Dendritic cell treated with granulocyte-macrophage colony-stimulating factor and Interleukin-4, amounts not matched to agents 40 ng/mL and 50 ng/mL, for 4 days (primary cell): ENCODE measurements around the gene NUP62.
A peak's percentile ranks its signal among the peaks of the same experiment; 100 is the strongest.

Experiments
- H3K27ac Mint-ChIP-seq: one replicate; pipeline ENCODE4 v1.8.0; 2022; ENCODE audit warnings: mild to moderate bottlenecking, mixed read lengths
- H3K27me3 Mint-ChIP-seq: one replicate; pipeline ENCODE4 v1.8.0; 2022; ENCODE audit warnings: mild to moderate bottlenecking, mixed read lengths
- H3K36me3 Mint-ChIP-seq: one replicate; pipeline ENCODE4 v1.8.0; 2022; ENCODE audit warnings: low read depth, mixed read lengths
- H3K4me1 Mint-ChIP-seq: one replicate; pipeline ENCODE4 v1.8.0; 2022; ENCODE audit warnings: low read depth, mixed read lengths
- H3K4me3 Mint-ChIP-seq: one replicate; pipeline ENCODE4 v1.8.0; 2022; ENCODE audit warnings: mild to moderate bottlenecking, moderate library complexity, mixed read lengths
- H3K9me3 Mint-ChIP-seq: one replicate; pipeline ENCODE4 v1.8.0; 2022; ENCODE audit warnings: mixed read lengths
- intact Hi-C: fragments of 100-400 bp; cut with micrococcal nuclease; formaldehyde crosslinking; loops from one replicate; pipeline ENCODE4 v1.15.0; 2022

The NUP62 gene

DNA sequence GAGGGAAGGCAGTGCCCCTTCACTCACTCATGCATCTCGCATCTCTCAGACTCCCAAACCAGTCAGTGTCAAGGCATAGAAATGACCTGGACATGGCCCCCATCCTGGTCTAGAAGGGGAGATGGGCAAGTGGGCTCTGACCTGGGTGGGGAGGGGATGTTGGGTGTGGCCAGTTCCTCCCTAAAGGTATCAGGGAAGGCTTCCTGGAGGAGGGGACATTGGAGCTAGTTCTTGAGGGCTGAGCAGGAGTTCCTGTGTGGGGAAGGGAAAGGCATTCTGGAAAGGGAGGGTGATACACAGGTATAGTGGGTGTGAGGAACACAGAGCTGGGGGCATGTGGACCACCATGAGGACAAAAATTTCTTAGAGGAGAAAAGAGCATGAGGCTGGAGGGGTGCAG is 36.6 kb downstream of the NUP62 start:
- peaks cover 97% of the 10 kb centered on the region for H3K4me1 Mint-ChIP-seq
- H3K9me3 Mint-ChIP-seq: no peaks in the 10 kb centered on the region
- intact Hi-C loops: loop anchor here (5.0 kb wide), 1 partner anchor 35 kb away; the partner anchor contains the start of genes ATF5 and NUP62
- H3K4me3 Mint-ChIP-seq: peak overlapping the region; percentile 94
- H3K36me3 Mint-ChIP-seq: no peaks in the 10 kb centered on the region
- peak overlapping the region; percentile 95 for H3K27ac Mint-ChIP-seq
- peaks cover 6% of the 10 kb centered on the region for H3K27me3 Mint-ChIP-seq

DNA sequence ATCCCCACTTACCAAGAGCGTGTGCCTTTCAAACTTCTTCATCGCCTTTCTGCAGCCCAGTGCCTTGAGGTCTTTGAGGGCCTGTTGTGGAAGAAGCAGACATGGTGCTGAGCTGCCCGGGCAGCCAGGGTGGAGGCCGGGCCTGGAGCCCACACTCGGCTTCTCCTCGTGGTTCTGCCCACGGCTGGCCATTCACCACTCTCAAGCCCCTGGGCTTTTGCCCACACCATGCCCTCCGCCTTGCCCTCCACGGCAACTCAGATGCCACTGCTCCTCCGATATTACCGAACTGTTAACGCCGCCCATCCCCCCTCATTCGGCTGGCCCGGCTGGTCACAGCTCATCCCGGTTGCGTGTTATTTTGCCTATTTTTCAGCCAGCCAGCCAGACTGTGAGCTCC is 37.9 kb downstream of the NUP62 start:
- intact Hi-C loops: loop anchor here (5.0 kb wide), 1 partner anchor 36 kb away; the partner anchor contains the start of genes ATF5 and NUP62
- no peaks in the 10 kb centered on the region for H3K36me3 Mint-ChIP-seq
- peak overlapping the region; percentile 50 for H3K27ac Mint-ChIP-seq
- peaks cover 6% of the 10 kb centered on the region for H3K27me3 Mint-ChIP-seq
- H3K4me3 Mint-ChIP-seq: peak overlapping the region; percentile 94
- H3K4me1 Mint-ChIP-seq: peaks cover 95% of the 10 kb centered on the region
- no peaks in the 10 kb centered on the region for H3K9me3 Mint-ChIP-seq

DNA sequence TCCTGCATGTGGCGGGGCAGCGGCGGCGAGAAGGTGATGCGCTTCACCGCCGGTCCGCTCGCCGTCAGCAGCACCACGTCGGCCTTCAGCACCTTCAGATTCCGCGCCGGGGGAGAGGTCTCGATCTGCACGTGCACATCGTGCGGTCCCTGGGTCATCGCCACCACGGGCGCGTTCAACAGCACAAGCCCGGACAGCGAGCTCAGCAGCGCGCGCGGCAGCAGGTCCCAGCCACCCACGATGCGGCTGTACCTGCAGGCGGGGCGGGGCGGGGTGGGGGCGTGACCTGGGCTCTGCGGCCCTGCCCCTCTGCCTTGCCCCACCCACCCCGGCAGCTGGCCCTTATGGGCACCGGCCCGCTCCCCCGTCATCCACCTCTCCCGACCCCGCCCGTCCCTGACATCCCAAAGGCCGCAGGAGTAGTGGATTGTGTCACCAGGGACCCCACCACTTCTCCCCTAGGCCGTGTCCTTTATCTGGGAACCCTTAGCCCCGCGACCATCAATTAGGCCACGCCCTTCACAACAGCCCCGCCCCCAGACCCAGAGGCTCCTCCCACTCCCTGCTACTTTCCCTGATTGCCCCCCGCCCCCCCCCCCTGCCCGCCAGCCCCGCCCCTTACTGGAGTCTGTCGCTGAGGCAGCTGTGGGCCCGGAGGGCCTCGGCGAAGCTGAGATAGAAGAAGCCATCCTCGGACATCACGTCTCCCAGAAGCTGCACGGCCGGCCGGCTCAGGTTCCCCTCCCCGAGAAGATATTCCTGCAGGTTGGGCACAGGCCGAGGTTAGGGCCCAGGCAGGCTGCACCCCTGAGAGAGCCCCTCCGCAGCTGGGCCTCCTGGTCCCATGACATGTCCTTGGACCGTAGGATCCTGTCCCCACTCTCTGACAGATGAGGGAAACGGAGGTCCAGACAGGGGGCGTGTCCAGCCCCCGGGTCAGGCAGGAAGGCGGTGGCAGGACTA is 38.7 kb downstream of the NUP62 start:
- H3K9me3 Mint-ChIP-seq: no peaks in the 10 kb centered on the region
- H3K36me3 Mint-ChIP-seq: no peaks in the 10 kb centered on the region
- intact Hi-C loops: loop anchor here (5.0 kb wide), 1 partner anchor 37 kb away; the partner anchor contains the start of genes ATF5 and NUP62
- peak overlapping the region; percentile 94 for H3K4me3 Mint-ChIP-seq
- H3K4me1 Mint-ChIP-seq: peaks cover 87% of the 10 kb centered on the region
- peak overlapping the region; percentile 50 for H3K27ac Mint-ChIP-seq
- H3K27me3 Mint-ChIP-seq: peaks cover 6% of the 10 kb centered on the region

DNA sequence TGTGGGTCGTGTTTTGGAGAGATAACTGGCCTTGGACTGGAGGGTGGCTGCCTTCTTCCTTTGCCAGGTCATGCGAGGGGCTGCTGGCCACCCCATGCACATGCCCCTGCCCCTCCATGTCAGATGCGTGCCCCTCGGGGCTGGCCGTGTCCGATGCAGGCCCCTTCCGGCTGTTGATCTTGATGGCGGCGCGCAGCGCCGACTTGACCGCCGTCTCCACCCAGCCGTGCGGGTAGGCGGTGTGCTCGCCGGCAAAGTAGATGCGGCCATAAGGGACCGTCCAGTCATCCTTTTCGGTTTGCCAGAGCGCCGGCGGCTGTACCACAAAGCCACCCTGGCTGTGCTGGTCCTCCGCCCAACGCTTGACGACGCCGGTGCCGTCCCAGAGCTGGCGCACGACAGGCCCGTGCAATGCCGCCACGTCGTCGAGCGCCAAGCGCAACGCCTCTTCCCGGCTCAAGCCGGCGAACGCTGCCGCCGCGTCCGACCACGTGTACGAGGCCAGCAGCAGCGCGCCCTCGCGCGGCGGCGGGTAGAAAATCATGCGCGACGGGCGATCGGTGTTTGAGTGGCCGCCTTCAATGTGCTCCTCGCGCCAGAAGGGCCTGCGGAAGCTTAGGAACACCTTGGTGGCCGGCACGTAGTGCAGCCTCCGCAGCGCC is 39.5 kb downstream of the NUP62 start:
- no peaks in the 10 kb centered on the region for H3K9me3 Mint-ChIP-seq
- intact Hi-C loops: loop anchor here (5.0 kb wide), 1 partner anchor 37 kb away; the partner anchor contains the start of genes ATF5 and NUP62

DNA sequence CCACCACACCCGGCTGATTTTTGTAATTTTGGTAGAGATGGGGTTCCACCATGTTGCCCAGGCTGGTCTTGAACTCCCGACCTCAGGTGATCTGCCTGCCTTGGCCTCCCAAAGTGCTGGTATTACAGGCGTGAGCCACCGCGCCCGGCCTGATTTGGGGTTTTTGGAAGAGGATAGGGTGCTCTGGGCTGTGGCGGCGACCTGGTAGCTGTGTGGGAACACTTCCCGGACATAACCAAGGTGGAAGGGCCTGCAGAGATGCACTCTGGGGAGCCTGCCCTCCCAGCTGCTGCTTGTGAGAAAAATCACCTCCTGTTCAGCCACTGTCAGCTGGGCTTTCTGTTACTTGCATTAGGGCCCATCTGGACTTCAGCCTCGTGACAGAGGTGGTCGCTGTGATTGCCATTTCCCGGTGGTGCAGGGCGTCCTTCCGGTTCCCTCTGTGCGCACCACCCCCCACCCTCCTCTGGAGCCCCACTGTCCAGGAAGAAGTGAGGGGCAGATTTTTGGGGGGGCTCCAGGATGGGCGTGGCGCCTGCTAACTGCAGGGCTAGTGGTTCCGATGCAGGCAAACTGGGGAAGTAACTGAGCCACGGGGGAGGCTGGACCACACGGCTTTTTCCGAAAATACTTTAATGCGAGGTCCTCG is 40.1 kb downstream of the NUP62 start:
- Mint-ChIP-seq H3K27ac (no peak overlapping the region), H3K4me1 (peaks cover 81% of the 10 kb centered on the region), H3K36me3 (no peaks in the 10 kb centered on the region), H3K4me3 (peak overlapping the region; percentile 48), H3K9me3 (no peaks in the 10 kb centered on the region), H3K27me3 (peaks cover 6% of the 10 kb centered on the region)
- intact Hi-C loops: no loop called here

More for the DNA sequence above, 39.5 kb downstream of the NUP62 start:
- no peaks in the 10 kb centered on the region for H3K36me3 Mint-ChIP-seq
- H3K27ac Mint-ChIP-seq: no peak overlapping the region
- H3K27me3 Mint-ChIP-seq: peaks cover 6% of the 10 kb centered on the region
- peaks cover 81% of the 10 kb centered on the region for H3K4me1 Mint-ChIP-seq
- H3K4me3 Mint-ChIP-seq: peak overlapping the region; percentile 64

DNA sequence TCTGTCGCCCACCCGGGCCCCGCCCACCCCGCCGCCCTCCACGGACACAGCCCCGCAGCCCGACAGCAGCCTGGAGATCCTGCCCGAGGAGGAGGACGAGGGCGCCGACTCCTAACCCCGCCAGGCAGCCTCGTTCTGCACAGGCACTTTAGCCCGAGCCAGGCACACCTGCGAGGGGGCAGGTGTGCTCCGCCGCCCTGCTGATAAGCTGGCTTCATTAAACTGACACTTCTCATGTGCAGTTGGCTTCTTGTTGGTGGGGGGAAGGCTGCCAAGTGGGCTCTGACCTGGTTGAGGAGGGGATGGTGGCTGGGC is 40.8 kb downstream of the NUP62 start:
- no peak overlapping the region for H3K4me3 Mint-ChIP-seq

DNA sequence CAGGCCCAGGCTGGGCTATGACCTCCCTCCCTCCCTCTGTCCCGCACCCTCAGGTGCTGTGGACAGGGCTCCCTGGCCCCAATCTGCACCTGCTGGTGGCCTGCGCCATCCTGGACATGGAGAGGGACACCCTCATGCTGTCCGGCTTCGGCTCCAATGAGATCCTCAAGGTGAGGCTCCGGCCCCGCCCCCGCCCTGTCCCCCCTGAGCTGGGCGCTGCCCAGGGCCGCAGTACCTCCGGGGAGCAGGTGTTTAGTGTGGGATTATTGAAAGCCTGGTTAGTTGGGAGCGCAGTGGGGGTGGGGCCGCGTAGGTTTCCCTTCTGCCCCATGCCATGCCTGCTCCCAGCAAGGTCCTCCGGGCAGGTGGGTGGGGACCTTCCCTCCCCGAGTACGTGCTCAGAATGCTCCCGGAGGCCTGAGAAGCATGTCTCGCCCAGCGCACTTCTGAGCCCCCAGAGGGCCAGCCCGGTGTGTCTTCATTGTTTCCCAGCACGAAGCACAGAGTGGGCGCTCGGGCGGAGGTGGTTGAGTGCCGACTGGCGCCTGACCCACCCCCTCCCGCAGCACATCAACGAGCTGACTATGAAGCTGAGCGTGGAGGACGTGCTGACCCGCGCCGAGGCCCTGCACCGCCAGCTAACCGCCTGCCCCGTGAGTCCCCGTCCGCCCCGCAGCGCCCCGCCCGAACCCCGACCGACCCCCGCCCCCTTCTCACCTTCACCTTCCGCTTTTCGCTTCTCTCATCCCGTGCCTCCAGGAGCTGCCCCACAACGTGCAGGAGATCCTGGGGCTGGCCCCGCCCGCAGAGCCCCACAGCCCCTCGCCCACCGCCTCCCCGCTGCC is 41.4 kb downstream of the NUP62 start:
- Mint-ChIP-seq H3K4me1 (peaks cover 80% of the 10 kb centered on the region), H3K4me3 (peak overlapping the region; percentile 26), H3K36me3 (no peaks in the 10 kb centered on the region), H3K9me3 (no peaks in the 10 kb centered on the region), H3K27ac (peak overlapping the region; percentile 66), H3K27me3 (peaks cover 6% of the 10 kb centered on the region)
- intact Hi-C loops: no loop called here

More for the DNA sequence above, 40.8 kb downstream of the NUP62 start:
- no peak overlapping the region for H3K27ac Mint-ChIP-seq
- H3K4me1 Mint-ChIP-seq: peaks cover 81% of the 10 kb centered on the region
- H3K36me3 Mint-ChIP-seq: no peaks in the 10 kb centered on the region
- H3K27me3 Mint-ChIP-seq: peaks cover 6% of the 10 kb centered on the region
- intact Hi-C loops: no loop called here
- no peaks in the 10 kb centered on the region for H3K9me3 Mint-ChIP-seq

DNA sequence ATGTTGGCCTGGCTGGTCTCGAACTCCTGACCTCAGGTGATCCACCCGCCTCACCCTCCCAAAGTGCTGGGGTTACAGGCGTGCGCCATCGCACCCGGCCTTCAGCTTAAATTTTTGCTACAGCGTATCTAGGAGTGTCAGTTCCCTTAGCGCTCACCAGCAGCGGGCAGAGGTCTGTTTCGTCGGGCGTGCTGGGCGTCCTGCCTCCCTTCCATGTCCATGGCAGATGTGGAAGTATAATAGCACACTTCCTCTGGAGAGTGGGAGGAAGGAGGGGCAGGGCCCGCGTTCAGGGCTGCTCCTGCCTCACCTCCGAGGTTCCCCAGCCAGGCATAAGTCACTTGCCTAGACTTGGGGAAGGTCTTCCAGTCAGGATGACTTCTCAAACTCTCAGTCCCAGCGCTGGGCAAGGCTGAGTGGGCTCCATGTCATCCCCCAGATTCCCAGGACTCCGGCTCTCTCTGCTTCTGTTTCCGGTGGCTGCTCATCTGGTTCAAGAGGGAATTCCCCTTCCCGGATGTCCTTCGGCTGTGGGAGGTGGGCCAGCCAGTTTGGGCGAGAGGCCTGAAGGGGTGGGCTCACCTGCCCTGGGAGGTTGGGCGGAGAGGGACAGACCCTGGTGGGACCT is 42.2 kb downstream of the NUP62 start:
- H3K9me3 Mint-ChIP-seq: no peaks in the 10 kb centered on the region
- H3K4me1 Mint-ChIP-seq: peaks cover 78% of the 10 kb centered on the region
- H3K4me3 Mint-ChIP-seq: no peak overlapping the region
- no peaks in the 10 kb centered on the region for H3K27me3 Mint-ChIP-seq
- intact Hi-C loops: no loop called here
- no peaks in the 10 kb centered on the region for H3K36me3 Mint-ChIP-seq
- peak overlapping the region; percentile 66 for H3K27ac Mint-ChIP-seq

DNA sequence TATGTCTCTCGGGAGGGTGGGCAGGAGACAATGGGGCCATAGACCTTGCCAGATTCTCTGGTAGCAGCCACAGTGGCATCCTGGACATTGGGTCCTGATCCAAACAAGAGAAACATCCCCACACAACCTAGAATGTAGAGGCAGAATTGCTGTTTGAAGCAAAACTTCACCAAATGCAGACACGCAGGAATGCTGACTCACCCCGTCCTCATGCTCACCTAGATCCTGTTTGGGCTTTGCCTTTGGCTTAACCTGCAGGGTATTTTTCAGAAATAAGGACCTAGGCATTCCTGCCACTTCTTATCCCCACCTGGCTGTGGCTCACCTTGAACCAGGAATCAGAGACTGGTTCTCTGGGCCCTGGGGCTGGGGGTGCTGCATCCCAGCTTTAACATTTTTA is 44.5 kb downstream of the NUP62 start:
- intact Hi-C loops: no loop called here
- H3K4me3 Mint-ChIP-seq: no peak overlapping the region
- H3K36me3 Mint-ChIP-seq: no peaks in the 10 kb centered on the region
- no peaks in the 10 kb centered on the region for H3K9me3 Mint-ChIP-seq
- H3K27ac Mint-ChIP-seq: no peak overlapping the region
- peaks cover 77% of the 10 kb centered on the region for H3K4me1 Mint-ChIP-seq
- no peaks in the 10 kb centered on the region for H3K27me3 Mint-ChIP-seq

DNA sequence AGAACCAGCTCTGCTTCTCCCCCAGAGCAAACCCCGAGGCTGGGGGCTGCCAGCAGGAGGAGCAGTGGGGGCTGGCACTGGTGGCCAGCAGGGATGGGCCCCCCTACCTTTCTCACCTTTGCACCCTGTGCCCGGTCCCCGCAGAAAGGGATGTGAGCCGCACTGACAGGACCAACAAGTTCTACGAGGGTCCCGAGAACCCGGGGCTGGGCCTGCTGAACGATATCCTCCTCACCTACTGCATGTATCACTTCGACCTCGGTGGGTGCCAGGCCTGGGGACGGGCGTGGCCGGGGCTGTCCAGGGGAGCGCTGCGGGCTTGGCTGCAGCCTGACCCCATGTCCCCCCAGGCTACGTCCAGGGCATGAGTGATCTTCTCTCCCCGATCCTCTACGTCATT is 45.2 kb downstream of the NUP62 start:
- no peak overlapping the region for H3K4me3 Mint-ChIP-seq
- H3K27ac Mint-ChIP-seq: no peak overlapping the region
- intact Hi-C loops: no loop called here
- no peaks in the 10 kb centered on the region for H3K36me3 Mint-ChIP-seq
- H3K27me3 Mint-ChIP-seq: no peaks in the 10 kb centered on the region
- peaks cover 74% of the 10 kb centered on the region for H3K4me1 Mint-ChIP-seq
- no peaks in the 10 kb centered on the region for H3K9me3 Mint-ChIP-seq

DNA sequence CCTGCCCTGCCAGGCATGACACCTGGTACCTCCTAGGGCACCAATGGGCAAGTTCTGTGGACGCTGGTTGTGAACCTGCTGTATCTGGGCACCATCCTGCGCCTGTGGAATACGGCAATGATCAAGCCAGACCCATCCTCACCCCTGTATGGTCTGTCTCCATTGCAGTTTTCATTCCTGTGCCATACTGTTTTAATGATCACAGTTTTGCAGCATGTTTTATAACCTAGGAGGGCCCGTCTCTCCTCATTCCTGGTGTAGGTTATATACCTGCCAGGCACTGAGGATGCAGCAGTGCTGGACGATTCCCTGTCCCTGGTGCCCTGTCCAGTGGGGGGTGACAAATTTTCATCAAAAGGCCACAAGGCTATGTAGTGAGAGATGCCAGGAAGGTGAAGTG is 46.2 kb downstream of the NUP62 start:
- no peaks in the 10 kb centered on the region for H3K36me3 Mint-ChIP-seq
- no peaks in the 10 kb centered on the region for H3K9me3 Mint-ChIP-seq
- H3K4me3 Mint-ChIP-seq: no peak overlapping the region
- intact Hi-C loops: no loop called here
- no peaks in the 10 kb centered on the region for H3K27me3 Mint-ChIP-seq
- peaks cover 76% of the 10 kb centered on the region for H3K4me1 Mint-ChIP-seq
- no peak overlapping the region for H3K27ac Mint-ChIP-seq

DNA sequence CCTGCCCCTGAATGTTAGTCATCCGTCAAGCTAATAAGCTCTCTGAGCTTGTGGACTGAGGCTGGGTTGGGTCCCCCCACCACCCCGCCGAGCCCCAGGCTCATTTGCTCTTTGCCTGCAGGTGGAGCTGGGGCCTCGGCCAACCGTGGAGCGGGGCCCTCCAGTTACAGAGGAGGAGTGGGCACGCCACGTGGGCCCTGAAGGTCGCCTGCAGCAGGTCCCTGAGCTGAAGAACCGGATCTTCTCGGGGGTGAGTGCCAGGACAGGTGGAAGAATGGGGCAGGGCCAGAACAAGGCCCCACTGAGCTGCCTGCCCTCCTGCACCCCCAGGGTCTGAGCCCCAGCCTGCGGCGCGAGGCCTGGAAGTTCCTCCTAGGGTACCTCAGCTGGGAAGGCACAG is 46.7 kb downstream of the NUP62 start:
- Mint-ChIP-seq H3K4me1 (peaks cover 75% of the 10 kb centered on the region), H3K36me3 (no peaks in the 10 kb centered on the region), H3K9me3 (no peaks in the 10 kb centered on the region), H3K27ac (peak overlapping the region; percentile 12), H3K4me3 (no peak overlapping the region), H3K27me3 (no peaks in the 10 kb centered on the region)
- intact Hi-C loops: no loop called here
